HL-60 (cell line): ENCODE data around the gene U2AF2.

Experiments used
- DNase-seq, 2 experiments: peaks; one replicate each; pipeline ENCODE4 v3.0.0-alpha.2; 2010 to 2020; ENCODE audit warnings: low read depth in 1 of 2, low spot score in 1 of 2
- H3K27ac ChIP-seq: fragments of 250-450 bp; sonication (Bioruptor Pico); replicated peaks from 2 replicates; pipeline ENCODE4 v1.5.1; 2020; ENCODE audit warnings: mild to moderate bottlenecking, moderate library complexity
- H3K27me3 ChIP-seq: fragments of 250-450 bp; sonication (Bioruptor Pico); 2 replicates; pipeline ENCODE4 v1.5.1; 2021; ENCODE audit warnings: mild to moderate bottlenecking, moderate library complexity; ENCODE audit not compliant: insufficient read depth, poor library complexity, severe bottlenecking
- H3K4me3 ChIP-seq: replicated peaks from 2 replicates; pipeline ENCODE4 v1.5.1; 2011; ENCODE audit warnings: mild to moderate bottlenecking, control low read depth, low read length; ENCODE audit not compliant: insufficient read depth
- CTCF ChIP-seq: IDR thresholded peaks from one replicate; pipeline ENCODE4 v1.5.1; 2011; ENCODE audit warnings: low read length, control low read depth, inconsistent platforms; ENCODE audit not compliant: insufficient read depth
- GABPA ChIP-seq: IDR thresholded peaks from 2 replicates; pipeline ENCODE4 v1.6.1; 2012; ENCODE audit warnings: low read depth
- POLR2AphosphoS5 ChIP-seq: IDR thresholded peaks from 2 replicates; pipeline ENCODE4 v1.6.1; 2012; ENCODE audit warnings: low read depth
- SPI1 ChIP-seq: IDR thresholded peaks from 2 replicates; pipeline ENCODE4 v1.6.1; 2012; ENCODE audit warnings: low read depth, mild to moderate bottlenecking, borderline replicate concordance
- TF ChIP-seq, protein P1 (sequence below): IDR thresholded peaks from 2 replicates; pipeline ENCODE4 v1.6.1; 2012; ENCODE audit warnings: low read depth; ENCODE audit not compliant: insufficient replicate concordance

Gene U2AF2

DNA sequence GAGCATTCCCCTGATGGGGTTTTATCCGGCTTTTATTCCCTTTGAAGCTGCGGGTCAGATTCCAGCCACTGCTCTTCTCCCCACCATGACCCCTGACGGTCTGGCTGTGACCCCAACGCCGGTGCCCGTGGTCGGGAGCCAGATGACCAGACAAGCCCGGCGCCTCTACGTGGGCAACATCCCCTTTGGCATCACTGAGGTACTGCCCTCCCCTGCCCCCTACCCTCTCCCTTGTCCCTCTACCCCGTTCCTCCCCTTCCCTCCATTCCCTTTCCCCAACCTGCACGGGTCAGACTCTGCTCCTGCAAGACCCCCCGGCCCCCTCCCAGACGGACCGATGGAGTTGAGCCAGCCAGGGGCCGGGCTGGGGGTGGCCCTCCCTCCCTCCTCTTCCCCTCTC lies 6.2 kb downstream of the U2AF2 start:
- TF ChIP-seq, protein P1, sequence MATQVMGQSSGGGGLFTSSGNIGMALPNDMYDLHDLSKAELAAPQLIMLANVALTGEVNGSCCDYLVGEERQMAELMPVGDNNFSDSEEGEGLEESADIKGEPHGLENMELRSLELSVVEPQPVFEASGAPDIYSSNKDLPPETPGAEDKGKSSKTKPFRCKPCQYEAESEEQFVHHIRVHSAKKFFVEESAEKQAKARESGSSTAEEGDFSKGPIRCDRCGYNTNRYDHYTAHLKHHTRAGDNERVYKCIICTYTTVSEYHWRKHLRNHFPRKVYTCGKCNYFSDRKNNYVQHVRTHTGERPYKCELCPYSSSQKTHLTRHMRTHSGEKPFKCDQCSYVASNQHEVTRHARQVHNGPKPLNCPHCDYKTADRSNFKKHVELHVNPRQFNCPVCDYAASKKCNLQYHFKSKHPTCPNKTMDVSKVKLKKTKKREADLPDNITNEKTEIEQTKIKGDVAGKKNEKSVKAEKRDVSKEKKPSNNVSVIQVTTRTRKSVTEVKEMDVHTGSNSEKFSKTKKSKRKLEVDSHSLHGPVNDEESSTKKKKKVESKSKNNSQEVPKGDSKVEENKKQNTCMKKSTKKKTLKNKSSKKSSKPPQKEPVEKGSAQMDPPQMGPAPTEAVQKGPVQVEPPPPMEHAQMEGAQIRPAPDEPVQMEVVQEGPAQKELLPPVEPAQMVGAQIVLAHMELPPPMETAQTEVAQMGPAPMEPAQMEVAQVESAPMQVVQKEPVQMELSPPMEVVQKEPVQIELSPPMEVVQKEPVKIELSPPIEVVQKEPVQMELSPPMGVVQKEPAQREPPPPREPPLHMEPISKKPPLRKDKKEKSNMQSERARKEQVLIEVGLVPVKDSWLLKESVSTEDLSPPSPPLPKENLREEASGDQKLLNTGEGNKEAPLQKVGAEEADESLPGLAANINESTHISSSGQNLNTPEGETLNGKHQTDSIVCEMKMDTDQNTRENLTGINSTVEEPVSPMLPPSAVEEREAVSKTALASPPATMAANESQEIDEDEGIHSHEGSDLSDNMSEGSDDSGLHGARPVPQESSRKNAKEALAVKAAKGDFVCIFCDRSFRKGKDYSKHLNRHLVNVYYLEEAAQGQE, result no peak
- H3K4me3 ChIP-seq, result no peak overlapping the region
- H3K27ac ChIP-seq, result no peak overlapping the region
- no peak for DNase-seq
- no peaks in the 10 kb centered on the region for H3K27me3 ChIP-seq

GRCh38 chr19:55661826-55662225 lies 7.0 kb downstream of the U2AF2 start:
- DNase-seq, result peak in 1 of 2 experiments; percentile 64
- H3K27me3 ChIP-seq, result no peaks in the 10 kb centered on the region
- no peak overlapping the region for H3K4me3 ChIP-seq
- TF ChIP-seq GABPA (no peak), SPI1 (peak; percentile 65; the same call in 1 of the 2 replicates)
- H3K27ac ChIP-seq, result no peak overlapping the region

- TF ChIP-seq POLR2AphosphoS5, result no peak
- TF ChIP-seq, protein P1, result no peak
- TF ChIP-seq GABPA, result no peak
- TF ChIP-seq SPI1, result no peak
- TF ChIP-seq CTCF, result no peak
- H3K4me3 ChIP-seq, result no peak overlapping the region
- no peak for DNase-seq
- H3K27ac ChIP-seq, result no peak overlapping the region
- H3K27me3 ChIP-seq, result no peaks in the 10 kb centered on the region
Observed at GRCh38 chr19:55663846-55664536, 9.2 kb downstream of the U2AF2 start.

DNA sequence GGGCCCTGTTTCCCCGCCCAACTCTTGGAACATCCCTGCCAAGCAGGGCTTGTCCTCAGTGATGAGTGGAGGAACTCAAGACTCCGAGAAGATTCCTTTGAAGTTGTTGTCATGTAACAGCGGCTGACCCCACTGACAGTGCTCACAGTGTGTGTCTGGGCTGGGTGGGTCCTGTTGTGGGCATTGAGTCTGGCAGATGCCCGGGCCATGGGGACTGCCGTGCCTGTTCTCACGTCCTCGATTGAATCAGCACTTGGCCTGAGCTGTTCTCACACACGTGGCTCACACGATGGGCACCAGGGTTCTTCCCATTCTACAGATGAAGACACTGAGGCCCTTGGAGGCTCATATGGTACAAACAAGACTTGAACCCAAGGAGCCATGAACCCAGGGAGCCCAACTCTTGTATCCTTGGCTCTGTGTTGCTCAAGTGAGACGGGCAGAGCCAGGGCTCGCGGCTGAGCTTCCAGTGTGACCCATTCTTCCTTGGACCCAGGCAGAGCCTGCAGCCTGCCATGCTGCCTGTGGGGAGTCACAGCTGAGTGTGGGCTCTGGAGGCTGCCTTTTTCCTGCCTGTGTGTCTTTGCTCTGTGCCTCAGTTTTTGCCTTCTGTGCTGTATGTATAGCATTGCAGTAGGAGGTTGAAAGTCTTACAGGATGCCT lies 11.6 kb downstream of the U2AF2 start:
- no peak for DNase-seq
- no peaks in the 10 kb centered on the region for H3K27me3 ChIP-seq
- no peak overlapping the region for H3K4me3 ChIP-seq
- H3K27ac ChIP-seq, result no peak overlapping the region
- TF ChIP-seq, protein P1, result no peak
- TF ChIP-seq SPI1 (no peak), GABPA (no peak), POLR2AphosphoS5 (no peak), CTCF (no peak)
